Cardiac muscle cell (in vitro differentiated cells and primary cell): ENCODE results near the gene CHIT1. TPM values are rescaled to one million over a fixed set of nuclear protein-coding genes. Genes with fewer than 3 reads are reported as not detected.

Experiments
- DNase-seq, 2 donors: peaks; one replicate each; pipeline versions ENCODE4 v3.0.0 to v3.0.0-alpha.2; 2010 to 2017; ENCODE audit warnings: low read depth in 1 of 2, low spot score in 1 of 2
- H3K27ac ChIP-seq: fragments of 200-600 bp; sonication (generic); 2 replicates; pipeline ENCODE4 v1.5.1; 2016
- H3K27me3 ChIP-seq: fragments of 200-600 bp; sonication (generic); 2 replicates; pipeline ENCODE4 v1.6.0; 2016; ENCODE audit warnings: control low read depth
- H3K36me3 ChIP-seq: fragments of 200-600 bp; sonication (generic); 2 replicates; pipeline ENCODE4 v1.5.1; 2016; ENCODE audit warnings: control low read depth
- H3K4me1 ChIP-seq: fragments of 200-600 bp; sonication (generic); 2 replicates; pipeline ENCODE4 v1.8.1; 2017; ENCODE audit warnings: low read depth, mild to moderate bottlenecking, mixed run types
- H3K4me3 ChIP-seq: fragments of 200-600 bp; sonication (generic); 2 replicates; pipeline ENCODE4 v1.5.1; 2016; ENCODE audit warnings: mild to moderate bottlenecking
- H3K9me3 ChIP-seq: fragments of 200-600 bp; sonication (generic); 2 replicates; pipeline ENCODE4 v1.5.1; 2017; ENCODE audit warnings: low read depth, mild to moderate bottlenecking, control low read depth
- CTCF ChIP-seq: IDR thresholded peaks from 2 replicates; pipeline ENCODE4 v1.5.1; 2012; ENCODE audit warnings: low read depth, mild to moderate bottlenecking, low read length
- polyA plus RNA-seq: library from polyadenylated mRNA; unstranded; fragments of >200 nt; fragmentation: Nextera tagmentation; extraction: Ambion mirVana; gene quantifications from 2 replicates; pipeline ENCODE4 v1.2.1, GENCODE V29; 2016
- total RNA-seq: library from RNA; depleted of rRNA; stranded (reverse); fragments of >200 nt; gene quantifications from 2 replicates; pipeline ENCODE4 v1.2.3, GENCODE V29; 2016

CHIT1 gene
- total and polyA plus RNA-seq, 2 experiments from 2014 or later = 0.03 TPM; not detected in 1

GRCh38 chr1:203181586-203182386 is 47.7 kb downstream of the CHIT1 start:
- peak in 1 of 2 donors; percentile 35 for DNase-seq
- H3K4me3 ChIP-seq = no peak overlapping the region
- H3K27ac ChIP-seq = no peak overlapping the region

GRCh38 chr1:203180611-203181330 is 48.7 kb downstream of the CHIT1 start:
- no peak overlapping the region for H3K27ac ChIP-seq
- DNase-seq = no peak
- no peaks in the 10 kb centered on the region for H3K36me3 ChIP-seq
- H3K4me1 ChIP-seq = peaks cover 7% of the 10 kb centered on the region
- H3K27me3 ChIP-seq = no peaks in the 10 kb centered on the region
- H3K9me3 ChIP-seq = no peaks in the 10 kb centered on the region
- no peak overlapping the region for H3K4me3 ChIP-seq
- TF ChIP-seq CTCF = no peak

More at GRCh38 chr1:203181586-203182386, 47.7 kb downstream of the CHIT1 start:
- H3K4me1 ChIP-seq = peaks cover 5% of the 10 kb centered on the region
- no peaks in the 10 kb centered on the region for H3K9me3 ChIP-seq
- no peak for TF ChIP-seq CTCF
- no peaks in the 10 kb centered on the region for H3K36me3 ChIP-seq
- H3K27me3 ChIP-seq = no peaks in the 10 kb centered on the region

GRCh38 chr1:203179667-203180005 is 49.8 kb downstream of the CHIT1 start:
- DNase-seq = no peak
- H3K9me3 ChIP-seq = no peaks in the 10 kb centered on the region

GRCh38 chr1:203178821-203179666 is 50.4 kb downstream of the CHIT1 start:
- no peak for DNase-seq
- H3K9me3 ChIP-seq = no peaks in the 10 kb centered on the region
- H3K4me3 ChIP-seq = no peak overlapping the region
- H3K27me3 ChIP-seq = no peaks in the 10 kb centered on the region
- H3K27ac ChIP-seq = no peak overlapping the region
- peaks cover 15% of the 10 kb centered on the region for H3K4me1 ChIP-seq
- H3K36me3 ChIP-seq = no peaks in the 10 kb centered on the region
- no peak for TF ChIP-seq CTCF

More at GRCh38 chr1:203179667-203180005, 49.8 kb downstream of the CHIT1 start:
- no peak for TF ChIP-seq CTCF
- Histone ChIP-seq H3K4me3 (no peak overlapping the region), H3K4me1 (peaks cover 15% of the 10 kb centered on the region), H3K27ac (no peak overlapping the region), H3K36me3 (no peaks in the 10 kb centered on the region), H3K27me3 (no peaks in the 10 kb centered on the region)

GRCh38 chr1:203178083-203178482 is 51.4 kb downstream of the CHIT1 start:
- Histone ChIP-seq H3K27me3 (no peaks in the 10 kb centered on the region), H3K9me3 (no peaks in the 10 kb centered on the region), H3K36me3 (no peaks in the 10 kb centered on the region), H3K27ac (no peak overlapping the region), H3K4me1 (peaks cover 21% of the 10 kb centered on the region), H3K4me3 (no peak overlapping the region)
- TF ChIP-seq CTCF = no peak
- DNase-seq = no peak
